H1 (cell line): ENCODE data around the gene PRMT5. TPM values are rescaled to one million over a fixed set of nuclear protein-coding genes. Genes with fewer than 3 reads are reported as not detected.

Experiments
- CTCF ChIA-PET: fragments of 300-600 bp; sonication (Branson Sonifier 250); formaldehyde crosslinking; loops from one replicate; lab custom pipeline; 2021; ENCODE audit not compliant: partially characterized antibody; lab: Charles Lee
- POLR2A ChIA-PET: fragments of 300-600 bp; sonication (Branson Sonifier 250); formaldehyde crosslinking; loops from one replicate; lab custom pipeline; 2021; ENCODE audit warnings: inconsistent platforms; ENCODE audit not compliant: partially characterized antibody; lab: Charles Lee
- DNase-seq, 2 experiments: peaks; one replicate each; pipeline versions ENCODE4 v3.0.0 to v3.0.0-alpha.2; 2010 to 2022; ENCODE audit warnings: low spot score in 2 of 2, low read depth in 1 of 2, mixed read lengths in 1 of 2
- FAIRE-seq: peaks from 2 replicates; lab custom pipeline; 2011; peaks lifted over from hg19 to GRCh38; lab: Jason Lieb, UNC
- H2AFZ ChIP-seq: 2 replicates; pipeline ENCODE4 v1.8.1; 2012; ENCODE audit warnings: low read length, inconsistent platforms
- H2AK5ac ChIP-seq: 2 replicates; pipeline ENCODE4 v1.6.1; 2013; ENCODE audit warnings: low read depth, low read length
- H2BK120ac ChIP-seq: replicated peaks from 2 replicates; pipeline ENCODE3; 2013; ENCODE audit warnings: low read depth, low read length, inconsistent platforms
- H2BK12ac ChIP-seq: 2 replicates; pipeline ENCODE4 v1.6.1; 2013; ENCODE audit warnings: low read depth, low read length
- H2BK15ac ChIP-seq: 2 replicates; pipeline ENCODE4 v1.6.1; 2013; ENCODE audit warnings: low read length
- H2BK20ac ChIP-seq: 2 replicates; pipeline ENCODE4 v1.6.1; 2013; ENCODE audit warnings: low read length
- H2BK5ac ChIP-seq: 2 replicates; pipeline ENCODE4 v1.6.1; 2013; ENCODE audit warnings: low read depth, low read length
- H3K14ac ChIP-seq: 2 replicates; pipeline ENCODE4 v1.6.1; 2013; ENCODE audit warnings: inconsistent platforms; ENCODE audit not compliant: insufficient read length
- H3K18ac ChIP-seq: 2 replicates; pipeline ENCODE4 v1.6.1; 2013; ENCODE audit warnings: low read length; ENCODE audit errors: extremely low read depth
- H3K23ac ChIP-seq: 2 replicates; pipeline ENCODE4 v1.6.1; 2013; ENCODE audit warnings: inconsistent platforms; ENCODE audit not compliant: insufficient read length
- H3K23me2 ChIP-seq: 2 replicates; pipeline ENCODE4 v1.6.1; 2013; ENCODE audit warnings: low read depth, low read length
- H3K27ac ChIP-seq: 2 replicates; pipeline ENCODE4 v1.6.1; 2011; ENCODE audit warnings: low read depth, low read length, inconsistent platforms
- H3K27me3 ChIP-seq, 4 experiments: replicated peaks in 1 of 4; 1 replicate in 1 of 4; 2 replicates in 3 of 4; pipeline versions ENCODE4 v1.6.1 to v1.8.1; 2011 to 2013; ENCODE audit warnings: low read length in 3 of 4, mild to moderate bottlenecking in 3 of 4, inconsistent platforms in 2 of 4, mixed read lengths in 2 of 4, moderate library complexity in 1 of 4; ENCODE audit not compliant: control insufficient read depth in 3 of 4, insufficient read depth in 3 of 4; ENCODE audit errors: extremely low read depth in 1 of 4
- H3K36me3 ChIP-seq, 4 experiments: 2 replicates each; pipeline versions ENCODE4 v1.6.1 to v1.8.1; 2011 to 2013; ENCODE audit warnings: mild to moderate bottlenecking in 4 of 4, low read length in 3 of 4, moderate library complexity in 2 of 4, control low read depth in 1 of 4, inconsistent platforms in 1 of 4; ENCODE audit not compliant: insufficient read depth in 4 of 4, control insufficient read depth in 2 of 4
- H3K4ac ChIP-seq: replicated peaks from 2 replicates; pipeline ENCODE3; 2013; ENCODE audit warnings: low read length, low read depth, mixed read lengths, inconsistent platforms; ENCODE audit not compliant: insufficient read length
- H3K4me1 ChIP-seq, 4 experiments: replicated peaks in 1 of 4; 1 replicate in 1 of 4; 2 replicates in 3 of 4; pipeline versions ENCODE4 v1.6.1 to v1.8.1; 2011 to 2013; ENCODE audit warnings: low read length in 3 of 4, inconsistent platforms in 2 of 4, mixed read lengths in 1 of 4; ENCODE audit not compliant: insufficient read depth in 4 of 4, control insufficient read depth in 3 of 4
- H3K4me2 ChIP-seq, 2 experiments: 2 replicates each; pipeline versions ENCODE4 v1.6.1 to v1.8.1; 2011 to 2013; ENCODE audit warnings: low read depth in 2 of 2, low read length in 2 of 2, control low read depth in 1 of 2, inconsistent platforms in 1 of 2, mild to moderate bottlenecking in 1 of 2; ENCODE audit not compliant: insufficient read depth in 1 of 2
- H3K4me3 ChIP-seq, 4 experiments: fragments of 200-600, 300-600 bp in 1 of 4; sonication (generic), shearing (Covaris generic), sonication (Bioruptor Twin) in 1 of 4; 2 replicates each; pipeline versions ENCODE4 v1.5.1 to v1.8.1; 2011 to 2016; ENCODE audit warnings: low read length in 4 of 4, low read depth in 3 of 4, control low read depth in 2 of 4, inconsistent platforms in 2 of 4, mild to moderate bottlenecking in 2 of 4, mixed read lengths in 1 of 4, moderate library complexity in 1 of 4; ENCODE audit not compliant: insufficient read depth in 2 of 4; ENCODE audit errors: extremely low read depth in 1 of 4
- H3K56ac ChIP-seq: replicated peaks from 2 replicates; pipeline ENCODE3; 2013; ENCODE audit warnings: low read depth, mild to moderate bottlenecking, mixed read lengths, low read length, inconsistent platforms; ENCODE audit not compliant: insufficient read length
- H3K79me1 ChIP-seq: 2 replicates; pipeline ENCODE4 v1.6.1; 2013; ENCODE audit warnings: low read depth, low read length, control low read depth
- H3K79me2 ChIP-seq, 2 experiments: 2 replicates each; pipeline versions ENCODE4 v1.6.1 to v1.8.1; 2012 to 2013; ENCODE audit warnings: low read length in 2 of 2, mild to moderate bottlenecking in 2 of 2, inconsistent platforms in 1 of 2; ENCODE audit not compliant: insufficient read depth in 2 of 2, control insufficient read depth in 1 of 2
- H3K9ac ChIP-seq, 4 experiments: replicated peaks in 1 of 4; 1 replicate in 1 of 4; 2 replicates in 3 of 4; pipeline versions ENCODE4 v1.6.1 to v1.8.1; 2011 to 2013; ENCODE audit warnings: low read depth in 3 of 4, low read length in 3 of 4, control low read depth in 2 of 4, mild to moderate bottlenecking in 2 of 4, moderate library complexity in 2 of 4, inconsistent platforms in 1 of 4; ENCODE audit errors: extremely low read depth in 1 of 4
- H3K9me3 ChIP-seq, 2 experiments: 2 replicates each; pipeline versions ENCODE4 v1.6.1 to v1.8.1; 2012 to 2013; ENCODE audit warnings: mild to moderate bottlenecking in 2 of 2, moderate library complexity in 2 of 2, control low read depth in 1 of 2, inconsistent platforms in 1 of 2, low read depth in 1 of 2, low read length in 1 of 2, mixed read lengths in 1 of 2; ENCODE audit not compliant: insufficient read depth in 2 of 2
- H4K20me1 ChIP-seq, 2 experiments: replicated peaks in 1 of 2; 2 replicates each; pipeline versions ENCODE3 to v1.8.1; 2011 to 2013; ENCODE audit warnings: inconsistent platforms in 2 of 2, low read length in 2 of 2, mild to moderate bottlenecking in 1 of 2; ENCODE audit not compliant: insufficient read depth in 2 of 2, control insufficient read depth in 1 of 2
- H4K5ac ChIP-seq: 2 replicates; pipeline ENCODE4 v1.6.1; 2013; ENCODE audit warnings: low read length, low read depth, mixed read lengths, inconsistent platforms; ENCODE audit not compliant: insufficient read length
- H4K8ac ChIP-seq: 2 replicates; pipeline ENCODE4 v1.8.0; 2013; ENCODE audit warnings: mild to moderate bottlenecking, moderate library complexity, low read length, inconsistent platforms; ENCODE audit not compliant: insufficient read depth; ENCODE audit errors: extremely low read depth
- H4K91ac ChIP-seq: replicated peaks from 2 replicates; pipeline ENCODE3; 2013; ENCODE audit warnings: low read length, mixed read lengths, inconsistent platforms; ENCODE audit not compliant: insufficient read length
- BCL11A ChIP-seq, 2 experiments: IDR thresholded peaks; one replicate each; pipeline ENCODE4 v1.6.1; 2011; ENCODE audit warnings: low read depth in 2 of 2, low read length in 2 of 2, mild to moderate bottlenecking in 2 of 2
- HDAC6 ChIP-seq: IDR thresholded peaks from one replicate; pipeline ENCODE4 v1.7.1; 2012; ENCODE audit warnings: low read depth, mild to moderate bottlenecking, inconsistent platforms, low read length, moderate library complexity
- RAD21 ChIP-seq, 2 experiments: IDR thresholded peaks in 1 of 2; conservative IDR thresholded peaks in 1 of 2; 2 replicates each; pipeline ENCODE4 v1.6.1; 2011; ENCODE audit warnings: low read depth in 2 of 2, low read length in 2 of 2, improper control_type of control experiment in 1 of 2, inconsistent platforms in 1 of 2, mild to moderate bottlenecking in 1 of 2, moderate library complexity in 1 of 2
- RNF2 ChIP-seq: fragments of 200-900, 300-1000 bp; sonication (generic); IDR thresholded peaks from 2 replicates; pipeline ENCODE4 v1.7.1; 2016; ENCODE audit warnings: borderline replicate concordance, low read depth, mild to moderate bottlenecking, antibody characterized with exemption, low read length; ENCODE audit not compliant: poor library complexity, severe bottlenecking; ENCODE audit errors: missing control alignments
- SIN3A ChIP-seq, 2 experiments: IDR thresholded peaks in 1 of 2; conservative IDR thresholded peaks in 1 of 2; 2 replicates each; pipeline ENCODE4 v1.6.1; 2011 to 2012; ENCODE audit warnings: low read length in 2 of 2, improper control_type of control experiment in 1 of 2, low read depth in 1 of 2, mild to moderate bottlenecking in 1 of 2
- SP1 ChIP-seq: IDR thresholded peaks from 2 replicates; pipeline ENCODE4 v1.6.1; 2011; ENCODE audit warnings: low read depth, low read length
- SP4 ChIP-seq: IDR thresholded peaks from 2 replicates; pipeline ENCODE4 v1.6.1; 2012; ENCODE audit warnings: low read length, inconsistent platforms
- TAF7 ChIP-seq: optimal IDR thresholded peaks from 2 replicates; pipeline ENCODE3; 2011; ENCODE audit warnings: low read depth, mild to moderate bottlenecking, inconsistent platforms, low read length, moderate library complexity, borderline replicate concordance
- WGBS, 2 experiments: shearing (Covaris generic) in 1 of 2; methylation state at CpG; one replicate each; pipeline versions ENCODE4 v1.1.6 to v1.1.7; 2013 to 2015; ENCODE audit warnings: low lambda C conversion rate in 2 of 2, mixed read lengths in 2 of 2, inconsistent platforms in 1 of 2, low coverage in 1 of 2, missing lambda C conversion rate in 1 of 2; ENCODE audit not compliant: insufficient replicate concordance in 2 of 2, insufficient coverage in 1 of 2, insufficient read length in 1 of 2; ENCODE audit errors: extremely low coverage in 1 of 2, missing lambda C conversion rate in 1 of 2; 5-methylcytosine and 5-hydroxymethylcytosine counted together
- polyA plus RNA-seq, 7 experiments: library from polyadenylated mRNA; depleted of rRNA in 3 of 7; stranded (reverse) in 5 of 7; unstranded in 2 of 7; fragments of >200 nt in 5 of 7; fragments of 200-250 nt in 2 of 7; gene quantifications; 1 replicate in 5 of 7; 2 replicates in 1 of 7; 4 replicates in 1 of 7; pipeline versions ENCODE4 v1.2.1 to v1.2.3, GENCODE V29; 2011 to 2013; ENCODE audit warnings: missing spikeins in 2 of 7, mixed read lengths in 2 of 7
- total RNA-seq: library from RNA; stranded (reverse); fragmentation: NEBNext Ultra II Directional; extraction: Animal tissue kit (Norgen Biotek cat#: 25700); gene quantifications from 2 replicates; pipeline ENCODE4 v1.2.1, GENCODE V29; 2021
- TF ChIP-seq, protein P1 (sequence below), 3 experiments: IDR thresholded peaks; 1 replicate in 2 of 3; 2 replicates in 1 of 3; pipeline versions ENCODE4 v1.5.1 to v1.6.1; 2011; ENCODE audit warnings: low read length in 3 of 3, mild to moderate bottlenecking in 3 of 3, inconsistent platforms in 2 of 3, low read depth in 1 of 3, moderate library complexity in 1 of 3; ENCODE audit not compliant: insufficient read depth in 1 of 3; ENCODE audit errors: control extremely low read depth in 1 of 3

PRMT5 gene
- total and polyA plus RNA-seq, 2 of the 8 experiments (the other 6 are each of a cell fraction or from before 2014, with no cell fraction given), result 171 to 402 TPM

DNA sequence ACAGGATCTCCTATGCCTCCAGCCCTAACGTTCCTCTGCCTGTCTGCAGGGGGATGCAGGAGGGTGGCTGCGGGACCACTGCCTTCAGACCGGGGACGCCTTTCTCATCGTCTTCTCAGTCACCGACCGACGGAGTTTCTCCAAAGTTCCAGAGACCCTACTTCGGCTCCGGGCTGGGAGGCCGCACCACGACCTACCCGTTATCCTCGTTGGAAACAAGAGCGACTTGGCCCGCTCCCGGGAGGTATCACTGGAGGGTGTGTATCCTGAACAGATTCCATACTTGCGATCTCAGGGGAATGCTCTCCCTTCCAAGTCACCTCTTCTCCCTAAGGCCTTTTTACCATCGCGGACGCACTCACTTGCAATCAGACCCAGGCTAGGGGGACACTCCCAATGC is 43.2 kb downstream of the PRMT5 start:
- H3K27ac ChIP-seq, result no peak overlapping the region
- H2BK5ac ChIP-seq, result no peak overlapping the region; the same call in 1 of the 2 replicates
- no peak overlapping the region for H4K91ac ChIP-seq
- no peaks in the 10 kb centered on the region for H3K79me2 ChIP-seq
- H4K5ac ChIP-seq, result peak overlapping the region; percentile 5
- no peak overlapping the region for H2BK20ac ChIP-seq
- H2AFZ ChIP-seq, result no peak overlapping the region
- no peaks in the 10 kb centered on the region for H4K20me1 ChIP-seq
- peak overlapping the region; percentile 69; the same call in 1 of the 2 replicates for H2AK5ac ChIP-seq
- no peak overlapping the region; the same call in 1 of the 2 replicates for H3K18ac ChIP-seq
- peak overlapping the region; percentile 48 to 83 (median 55); a peak in 6 of 8 replicates for H3K4me3 ChIP-seq
- DNase-seq, result no peak
- no peaks in the 10 kb centered on the region for H3K9me3 ChIP-seq
- 82% methylated on average over 21 of the region's 21 CpGs; no CpG with 5 or more reads in 1 of the 2 experiments for WGBS, 2 experiments
- no peak overlapping the region for H4K8ac ChIP-seq
- H2BK15ac ChIP-seq, result peak overlapping the region; percentile 97; the same call in 1 of the 2 replicates
- H3K14ac ChIP-seq, result no peak overlapping the region
- H3K27me3 ChIP-seq, result peaks cover 0 to 17% (median 11%) of the 10 kb centered on the region in 4 experiments; a peak in 6 of 7 replicates
- ChIA-PET CTCF (interaction anchor here (0.8 to 56.0 kb wide), 8 partner anchors 14 to 183 kb away, joined by 3 to 1562 read pairs (median 18); partner anchors contain the start of genes LRP10, MMP14, MRPL52 and SLC7A7), POLR2A (interaction anchor here (0.6 to 7.2 kb wide), 11 partner anchors 8 to 172 kb away, joined by 3 to 54 read pairs (median 4); partner anchors contain the start of genes LRP10, PRMT5 and RBM23)
- H3K23ac ChIP-seq, result no peak overlapping the region
- no peak overlapping the region for H3K4ac ChIP-seq
- peaks cover 3% of the 10 kb centered on the region; the same call in 1 of the 2 replicates for H3K79me1 ChIP-seq
- H2BK12ac ChIP-seq, result peak overlapping the region; percentile 21; the same call in 1 of the 2 replicates
- no peak overlapping the region for H3K56ac ChIP-seq
- peaks cover 7 to 21% (median 12%) of the 10 kb centered on the region in 4 experiments for H3K4me1 ChIP-seq
- no peak overlapping the region for H2BK120ac ChIP-seq
- peak overlapping the region in 1 of 4 experiments; percentile 46; a peak in 1 of 7 replicates for H3K9ac ChIP-seq
- H3K23me2 ChIP-seq, result peaks cover 14% of the 10 kb centered on the region
- FAIRE-seq, result no peak
- no peaks in the 10 kb centered on the region for H3K36me3 ChIP-seq
- H3K4me2 ChIP-seq, result peak overlapping the region; percentile 86
- TF ChIP-seq BCL11A (IDR thresholded peaks at IDR 0.05; ENCODE audit: low read depth in 2 of 2, low read length in 2 of 2), result no peak
- TF ChIP-seq HDAC6, result no peak
- TF ChIP-seq SIN3A (conservative IDR thresholded peaks at IDR 0.05 in 1 of 2, IDR thresholded peaks at IDR 0.05 in 1 of 2; ENCODE audit: low read depth in 1 of 2, low read length in 2 of 2), result no peak
- TF ChIP-seq SP1, result no peak
- TF ChIP-seq RAD21 (IDR thresholded peaks at IDR 0.05 in 1 of 2, conservative IDR thresholded peaks at IDR 0.05 in 1 of 2; ENCODE audit: low read depth in 2 of 2, low read length in 2 of 2), result no peak
- TF ChIP-seq SP4, result no peak
- TF ChIP-seq, protein P1, sequence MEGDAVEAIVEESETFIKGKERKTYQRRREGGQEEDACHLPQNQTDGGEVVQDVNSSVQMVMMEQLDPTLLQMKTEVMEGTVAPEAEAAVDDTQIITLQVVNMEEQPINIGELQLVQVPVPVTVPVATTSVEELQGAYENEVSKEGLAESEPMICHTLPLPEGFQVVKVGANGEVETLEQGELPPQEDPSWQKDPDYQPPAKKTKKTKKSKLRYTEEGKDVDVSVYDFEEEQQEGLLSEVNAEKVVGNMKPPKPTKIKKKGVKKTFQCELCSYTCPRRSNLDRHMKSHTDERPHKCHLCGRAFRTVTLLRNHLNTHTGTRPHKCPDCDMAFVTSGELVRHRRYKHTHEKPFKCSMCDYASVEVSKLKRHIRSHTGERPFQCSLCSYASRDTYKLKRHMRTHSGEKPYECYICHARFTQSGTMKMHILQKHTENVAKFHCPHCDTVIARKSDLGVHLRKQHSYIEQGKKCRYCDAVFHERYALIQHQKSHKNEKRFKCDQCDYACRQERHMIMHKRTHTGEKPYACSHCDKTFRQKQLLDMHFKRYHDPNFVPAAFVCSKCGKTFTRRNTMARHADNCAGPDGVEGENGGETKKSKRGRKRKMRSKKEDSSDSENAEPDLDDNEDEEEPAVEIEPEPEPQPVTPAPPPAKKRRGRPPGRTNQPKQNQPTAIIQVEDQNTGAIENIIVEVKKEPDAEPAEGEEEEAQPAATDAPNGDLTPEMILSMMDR (IDR thresholded peaks at IDR 0.05; ENCODE audit: control extremely low read depth in 1 of 3, insufficient read depth in 1 of 3, low read depth in 1 of 3, low read length in 3 of 3), result no peak
- TF ChIP-seq RNF2, result no peak
- TF ChIP-seq TAF7, result no peak
